PC-9 (cell line): Measurements from ENCODE around the gene GNG7. TPM values are rescaled to one million over a fixed set of nuclear protein-coding genes. Genes with fewer than 3 reads are reported as not detected.

Source experiments
- BruUV-seq: library from RNA; stranded (reverse); fragments of 400-500 nt; replicated peaks from 2 replicates; lab custom pipeline; 2021; lab: Mats Ljungman, UMichigan
- CTCF ChIA-PET: fragments of 300-600 bp; sonication (Branson Sonifier 250); formaldehyde crosslinking; loops from one replicate; lab custom pipeline; 2022; ENCODE audit warnings: antibody characterized with exemption; lab: Charles Lee
- POLR2A ChIA-PET: fragments of 300-600 bp; sonication (Branson Sonifier 250); formaldehyde crosslinking; loops from one replicate; lab custom pipeline; 2022; ENCODE audit warnings: antibody characterized with exemption; ENCODE audit not compliant: unreplicated experiment; lab: Charles Lee
- DNase-seq, 2 experiments: peaks; one replicate each; pipeline versions ENCODE4 v3.0.0 to v3.0.0-alpha.2; 2015 to 2022; ENCODE audit warnings: mixed read lengths in 1 of 2
- H2AFZ ChIP-seq: fragments of 200-600 bp; sonication (generic); 2 replicates; pipeline ENCODE4 v1.8.1; 2017; ENCODE audit warnings: antibody characterized with exemption
- H3F3A ChIP-seq: fragments of 200-600 bp; sonication (generic); 2 replicates; pipeline ENCODE4 v1.8.1; 2017; ENCODE audit warnings: antibody characterized with exemption, mild to moderate bottlenecking, low read depth; ENCODE audit not compliant: insufficient read depth
- H3K27ac ChIP-seq: fragments of 200-600 bp; sonication (generic); 2 replicates; pipeline ENCODE4 v1.6.1; 2016; ENCODE audit warnings: mixed run types
- H3K27me3 ChIP-seq: fragments of 200-600 bp; sonication (generic); 2 replicates; pipeline ENCODE4 v1.6.1; 2016; ENCODE audit warnings: low read depth, mixed run types; ENCODE audit not compliant: insufficient read depth
- H3K36me3 ChIP-seq: fragments of 200-600 bp; sonication (generic); 2 replicates; pipeline ENCODE4 v1.6.1; 2016; ENCODE audit warnings: low read depth, mixed run types
- H3K4me1 ChIP-seq: fragments of 200-600 bp; sonication (generic); replicated peaks from 2 replicates; pipeline ENCODE4 v1.6.1; 2016; ENCODE audit warnings: mixed run types; ENCODE audit not compliant: insufficient read depth
- H3K4me2 ChIP-seq: fragments of 200-600 bp; sonication (generic); 2 replicates; pipeline ENCODE4 v1.6.1; 2017; ENCODE audit warnings: mixed run types
- H3K4me3 ChIP-seq: fragments of 200-600 bp; sonication (generic); 2 replicates; pipeline ENCODE4 v1.6.1; 2016; ENCODE audit warnings: mixed run types
- H3K79me2 ChIP-seq: fragments of 200-600 bp; sonication (generic); 2 replicates; pipeline ENCODE4 v1.6.1; 2017; ENCODE audit warnings: low read depth, mixed run types
- H3K9me2 ChIP-seq: fragments of 200-600 bp; sonication (generic); 2 replicates; pipeline ENCODE4 v1.8.1; 2017; ENCODE audit warnings: mild to moderate bottlenecking; ENCODE audit not compliant: insufficient read depth
- H3K9me3 ChIP-seq: fragments of 200-600 bp; sonication (generic); 2 replicates; pipeline ENCODE4 v1.8.1; 2016; ENCODE audit warnings: low read depth; ENCODE audit not compliant: insufficient read depth
- H4K20me1 ChIP-seq: fragments of 200-600 bp; sonication (generic); 2 replicates; pipeline ENCODE4 v1.8.1; 2017; ENCODE audit not compliant: insufficient read depth
- EZH2 ChIP-seq: fragments of 200-600 bp; sonication (generic); IDR thresholded peaks from 2 replicates; pipeline ENCODE4 v1.8.0; 2017; ENCODE audit warnings: antibody characterized with exemption, low read depth
- intact Hi-C: fragments of 100-400 bp; cut with micrococcal nuclease; formaldehyde crosslinking; loops from one replicate; pipeline ENCODE4 v1.10.0; 2022; ENCODE audit not compliant: unreplicated experiment
- total RNA-seq: library from RNA; stranded (reverse); gene quantifications from 2 replicates; pipeline ENCODE4 v1.2.3, GENCODE V29; 2021
- TF ChIP-seq, protein P1 (sequence below): fragments of 200-600 bp; sonication (generic); conservative IDR thresholded peaks from 2 replicates; pipeline ENCODE4 v1.6.1; 2017; ENCODE audit warnings: mixed run types, antibody characterized with exemption, mild to moderate bottlenecking, moderate library complexity

Gene GNG7
- total RNA-seq, 1 experiment from 2014 or later: 2.8 TPM

DNA sequence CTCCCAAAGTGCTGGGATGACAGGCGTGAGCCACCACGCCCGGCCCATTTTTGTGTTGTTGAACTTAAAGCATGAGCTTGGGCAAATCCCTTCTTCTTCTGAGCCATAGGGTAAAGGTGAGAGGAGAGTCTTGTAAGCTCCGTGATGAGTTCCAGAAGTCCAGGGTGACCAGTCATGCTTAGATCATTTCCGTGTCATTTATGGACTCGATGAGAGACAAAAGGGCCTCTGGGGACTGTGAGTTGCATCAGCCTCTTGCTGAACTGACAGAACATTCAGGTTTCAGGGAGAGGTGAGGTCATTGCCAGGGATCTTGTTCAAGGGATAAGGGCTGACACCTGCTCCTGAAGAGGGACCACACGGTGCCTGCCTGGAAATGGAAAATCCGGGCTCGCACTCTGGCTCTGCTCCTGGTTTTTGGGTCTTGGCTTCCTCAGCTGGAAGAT is 173.0 kb downstream of the GNG7 start:
- no peaks in the 10 kb centered on the region for H3K36me3 ChIP-seq
- peaks cover 58% of the 10 kb centered on the region for H3F3A ChIP-seq
- H3K27me3 ChIP-seq: no peaks in the 10 kb centered on the region
- H3K79me2 ChIP-seq: no peaks in the 10 kb centered on the region
- no peaks in the 10 kb centered on the region for H3K9me3 ChIP-seq
- H3K4me3 ChIP-seq: no peak overlapping the region
- H4K20me1 ChIP-seq: no peaks in the 10 kb centered on the region
- peak overlapping the region; percentile 99 for H3K27ac ChIP-seq
- CTCF ChIA-PET: interaction anchor here (0.7 kb wide), 1 partner anchor 49 kb away, joined by 5 read pairs; no protein-coding TSS in a partner anchor
- H3K4me2 ChIP-seq: peak overlapping the region; percentile 68
- no TSS peak for BruUV-seq
- POLR2A ChIA-PET: interaction anchor here (0.6 to 1.1 kb wide), 5 partner anchors 11 to 51 kb away, joined by 3 to 11 read pairs (median 9); no protein-coding TSS in a partner anchor
- intact Hi-C loops: loop anchor here (1.0 to 2.0 kb wide), 4 partner anchors 14 to 50 kb away; no protein-coding TSS in a partner anchor
- peaks cover 77% of the 10 kb centered on the region for H3K4me1 ChIP-seq
- H3K9me2 ChIP-seq: no peaks in the 10 kb centered on the region
- peak; percentile 71 to 99 for DNase-seq
- H2AFZ ChIP-seq: no peak overlapping the region
- no peak for TF ChIP-seq EZH2
- TF ChIP-seq, protein P1, sequence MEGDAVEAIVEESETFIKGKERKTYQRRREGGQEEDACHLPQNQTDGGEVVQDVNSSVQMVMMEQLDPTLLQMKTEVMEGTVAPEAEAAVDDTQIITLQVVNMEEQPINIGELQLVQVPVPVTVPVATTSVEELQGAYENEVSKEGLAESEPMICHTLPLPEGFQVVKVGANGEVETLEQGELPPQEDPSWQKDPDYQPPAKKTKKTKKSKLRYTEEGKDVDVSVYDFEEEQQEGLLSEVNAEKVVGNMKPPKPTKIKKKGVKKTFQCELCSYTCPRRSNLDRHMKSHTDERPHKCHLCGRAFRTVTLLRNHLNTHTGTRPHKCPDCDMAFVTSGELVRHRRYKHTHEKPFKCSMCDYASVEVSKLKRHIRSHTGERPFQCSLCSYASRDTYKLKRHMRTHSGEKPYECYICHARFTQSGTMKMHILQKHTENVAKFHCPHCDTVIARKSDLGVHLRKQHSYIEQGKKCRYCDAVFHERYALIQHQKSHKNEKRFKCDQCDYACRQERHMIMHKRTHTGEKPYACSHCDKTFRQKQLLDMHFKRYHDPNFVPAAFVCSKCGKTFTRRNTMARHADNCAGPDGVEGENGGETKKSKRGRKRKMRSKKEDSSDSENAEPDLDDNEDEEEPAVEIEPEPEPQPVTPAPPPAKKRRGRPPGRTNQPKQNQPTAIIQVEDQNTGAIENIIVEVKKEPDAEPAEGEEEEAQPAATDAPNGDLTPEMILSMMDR: no peak

DNA sequence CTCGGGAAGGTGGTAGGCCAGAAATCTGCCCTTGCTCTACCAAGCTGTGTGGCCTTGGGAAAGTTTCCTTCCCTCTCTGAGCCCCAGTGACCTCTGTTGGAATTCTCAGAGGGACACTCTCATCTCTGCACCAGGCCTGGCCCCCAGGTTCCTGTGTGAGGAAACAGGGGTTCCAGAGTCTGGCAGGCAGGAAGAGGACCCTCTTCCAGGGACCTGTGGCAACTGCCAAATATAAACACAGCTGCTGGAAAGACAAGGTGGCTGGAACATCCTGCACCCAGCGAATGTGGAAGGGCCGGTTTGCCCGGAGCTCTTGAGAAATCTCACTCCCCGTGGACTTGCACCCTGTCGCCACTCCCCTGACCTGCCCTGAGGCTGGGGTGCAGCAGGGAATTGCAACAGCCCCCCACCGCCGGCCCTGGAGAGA is 173.8 kb downstream of the GNG7 start:
- POLR2A ChIA-PET: interaction anchor here (0.6 to 1.1 kb wide), 3 partner anchors 12 to 52 kb away, joined by 3 to 9 read pairs (median 4); no protein-coding TSS in a partner anchor
- Histone ChIP-seq H3K4me3 (no peak overlapping the region; the same call in 1 of the 2 replicates), H3K4me1 (peaks cover 73% of the 10 kb centered on the region), H3F3A (peaks cover 55% of the 10 kb centered on the region), H3K4me2 (peak overlapping the region; percentile 68), H3K79me2 (no peaks in the 10 kb centered on the region), H3K9me3 (no peaks in the 10 kb centered on the region), H2AFZ (no peak overlapping the region), H3K27ac (peak overlapping the region; percentile 99), H3K36me3 (no peaks in the 10 kb centered on the region), H3K27me3 (no peaks in the 10 kb centered on the region), H4K20me1 (no peaks in the 10 kb centered on the region), H3K9me2 (no peaks in the 10 kb centered on the region)
- no peak for TF ChIP-seq EZH2
- TF ChIP-seq, protein P1: no peak
- peak; percentile 86 to 87 for DNase-seq
- CTCF ChIA-PET: no interaction called here
- BruUV-seq: no TSS peak
- intact Hi-C loops: loop anchor here (1.0 to 2.0 kb wide), 4 partner anchors 15 to 51 kb away; no protein-coding TSS in a partner anchor

DNA sequence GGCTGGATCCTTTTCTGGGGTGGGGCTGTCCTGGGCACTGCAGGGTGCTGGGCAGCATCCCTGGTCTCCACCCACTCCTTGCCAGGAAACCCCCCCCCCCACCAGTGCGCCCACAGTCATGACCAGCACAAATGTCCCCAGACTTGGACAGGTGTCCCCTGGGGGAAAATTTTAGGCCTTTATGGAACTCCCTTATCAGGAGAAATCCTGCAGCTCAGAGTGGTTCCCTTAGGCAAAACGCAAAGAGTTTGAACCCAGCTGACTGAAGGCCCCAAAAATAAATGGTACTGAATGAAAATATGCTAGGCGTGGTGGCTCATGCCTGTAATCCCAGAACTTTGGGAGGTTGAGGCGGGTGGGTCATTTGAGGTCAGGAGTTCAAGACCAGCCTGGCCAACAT is 174.8 kb downstream of the GNG7 start:
- H3K27me3 ChIP-seq: no peaks in the 10 kb centered on the region
- H3K27ac ChIP-seq: peak overlapping the region; percentile 99
- intact Hi-C loops: loop anchor here (2.0 kb wide), 1 partner anchor 33 kb away; no protein-coding TSS in a partner anchor
- H3K79me2 ChIP-seq: no peaks in the 10 kb centered on the region
- TF ChIP-seq EZH2: no peak
- TF ChIP-seq, protein P1: no peak
- no peaks in the 10 kb centered on the region for H3K9me3 ChIP-seq
- no TSS peak for BruUV-seq
- H3K4me1 ChIP-seq: peaks cover 63% of the 10 kb centered on the region
- H3K9me2 ChIP-seq: no peaks in the 10 kb centered on the region
- DNase-seq: no peak
- no peak overlapping the region for H3K4me3 ChIP-seq
- peaks cover 47% of the 10 kb centered on the region for H3F3A ChIP-seq
- 0 out of 2 replicates have a peak overlapping the region, but pooled peaks have one; percentile 7 for H3K4me2 ChIP-seq
- H3K36me3 ChIP-seq: no peaks in the 10 kb centered on the region
- H2AFZ ChIP-seq: no peak overlapping the region
- CTCF ChIA-PET: no interaction called here
- POLR2A ChIA-PET: interaction anchor here (0.5 kb wide), 1 partner anchor 501 kb away, joined by 3 read pairs; no protein-coding TSS in a partner anchor
- no peaks in the 10 kb centered on the region for H4K20me1 ChIP-seq
